RPMI8226 (cell line): ENCODE measurements around the gene ELF1.

Source experiments
- DNase-seq: peaks from one replicate; pipeline ENCODE4 v3.0.0-alpha.2; 2015

Gene ELF1

GRCh38 chr13:41006306-41006705, 12.8 kb downstream of the ELF1 start:
- DNase-seq = no peak

DNA sequence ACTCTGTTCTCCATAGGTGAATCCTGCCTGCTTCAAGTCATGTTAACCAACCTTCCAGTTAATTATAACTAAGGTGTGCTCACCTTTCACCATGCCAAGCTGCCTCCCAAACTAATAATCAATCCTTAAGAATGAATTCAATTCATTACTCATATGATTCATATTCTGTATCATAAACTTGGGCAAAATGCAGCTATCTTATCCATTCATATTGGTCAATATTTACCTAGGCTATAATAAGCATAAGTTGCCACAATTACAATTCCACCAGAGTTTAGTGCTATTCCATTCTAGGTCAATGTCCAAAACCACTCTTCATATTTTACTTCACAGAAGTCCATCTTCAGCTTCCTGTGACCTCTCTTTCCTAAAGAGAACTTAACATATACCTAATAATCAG, 13.4 kb downstream of the ELF1 start:
- no peak for DNase-seq

DNA sequence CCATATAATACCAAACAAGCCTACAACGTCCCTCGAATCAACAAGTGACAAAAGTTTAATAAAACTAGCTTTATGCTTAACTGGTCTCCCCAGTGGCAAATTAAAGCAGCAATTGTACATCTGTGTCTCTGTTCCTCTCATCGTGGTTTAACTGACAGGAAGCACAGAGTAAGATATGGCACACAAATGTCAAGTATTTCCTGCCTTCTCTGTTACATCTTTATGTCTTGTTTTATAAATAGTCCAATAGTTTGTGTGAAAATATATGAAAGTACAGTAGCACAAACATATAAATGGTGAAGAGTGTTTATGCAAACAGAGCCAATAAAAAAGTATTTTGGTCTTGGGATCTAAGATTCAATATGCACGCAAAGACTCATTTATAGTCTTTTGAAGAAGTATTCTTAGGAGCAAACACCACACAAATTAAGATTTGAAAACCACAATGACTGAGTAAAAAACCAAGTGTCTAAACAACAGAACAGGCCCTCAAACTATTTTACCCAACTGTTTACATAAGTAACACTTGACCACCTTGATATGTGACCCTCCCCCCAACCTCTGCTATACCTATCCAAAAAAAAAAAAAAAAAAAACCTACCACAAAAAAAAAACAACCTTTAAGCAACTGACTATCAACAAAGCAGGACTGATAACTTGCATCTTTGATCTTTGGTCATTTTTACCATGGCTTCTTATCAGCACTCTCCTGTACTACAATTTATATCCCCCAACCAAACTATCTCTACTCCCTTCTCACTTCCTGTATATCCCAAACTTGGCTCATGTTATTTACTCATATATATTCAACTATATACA, 14.0 kb downstream of the ELF1 start:
- DNase-seq = peak; percentile 61

- no peak for DNase-seq
Measured at GRCh38 chr13:41002606-41003005, 16.5 kb downstream of the ELF1 start.

- no peak for DNase-seq
Measured at GRCh38 chr13:41001695-41002094, 17.4 kb downstream of the ELF1 start.

DNA sequence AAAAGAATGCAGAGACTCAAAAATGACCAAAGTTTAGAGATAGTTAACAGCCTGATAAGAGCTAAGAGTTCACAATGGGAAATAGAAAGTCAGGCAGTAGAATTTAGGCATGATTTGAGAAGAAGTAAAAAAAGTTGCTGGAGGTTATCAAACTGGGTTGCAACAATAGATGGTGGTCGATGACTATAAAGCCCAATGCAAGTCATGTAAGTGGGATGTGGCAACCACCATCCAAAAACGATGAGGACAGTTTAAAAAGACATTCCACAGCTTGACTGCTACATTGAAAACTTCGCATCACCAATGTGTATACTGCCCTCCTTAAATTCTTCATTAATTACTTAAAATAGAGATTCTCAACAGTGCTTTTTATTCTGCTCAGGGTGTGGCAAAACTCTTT, 19.7 kb downstream of the ELF1 start:
- no peak for DNase-seq

GRCh38 chr13:40996426-40997092, 22.6 kb downstream of the ELF1 start:
- no peak for DNase-seq

DNA sequence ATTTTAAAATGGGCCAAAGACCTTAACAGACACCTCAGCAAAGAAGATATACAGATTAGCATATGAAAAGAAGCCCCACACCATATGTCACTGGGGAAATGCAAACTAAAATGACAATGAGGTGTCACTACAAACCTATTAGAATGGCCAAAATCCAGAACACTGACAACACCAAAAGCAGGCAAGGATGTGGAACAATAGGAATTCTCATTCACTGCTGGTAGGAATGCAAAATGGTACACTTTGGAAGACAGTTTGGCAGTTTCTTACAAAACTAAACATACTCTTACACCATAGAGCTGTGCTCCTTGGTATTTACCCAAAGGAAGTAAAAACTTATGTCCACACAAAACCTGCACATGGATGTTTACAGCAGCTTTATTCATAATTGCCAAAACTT, 23.1 kb downstream of the ELF1 start:
- no peak for DNase-seq

GRCh38 chr13:40994581-40995230, 24.4 kb downstream of the ELF1 start:
- DNase-seq = no peak

- DNase-seq = no peak
Measured at GRCh38 chr13:40993987-40994386, 25.1 kb downstream of the ELF1 start.

DNA sequence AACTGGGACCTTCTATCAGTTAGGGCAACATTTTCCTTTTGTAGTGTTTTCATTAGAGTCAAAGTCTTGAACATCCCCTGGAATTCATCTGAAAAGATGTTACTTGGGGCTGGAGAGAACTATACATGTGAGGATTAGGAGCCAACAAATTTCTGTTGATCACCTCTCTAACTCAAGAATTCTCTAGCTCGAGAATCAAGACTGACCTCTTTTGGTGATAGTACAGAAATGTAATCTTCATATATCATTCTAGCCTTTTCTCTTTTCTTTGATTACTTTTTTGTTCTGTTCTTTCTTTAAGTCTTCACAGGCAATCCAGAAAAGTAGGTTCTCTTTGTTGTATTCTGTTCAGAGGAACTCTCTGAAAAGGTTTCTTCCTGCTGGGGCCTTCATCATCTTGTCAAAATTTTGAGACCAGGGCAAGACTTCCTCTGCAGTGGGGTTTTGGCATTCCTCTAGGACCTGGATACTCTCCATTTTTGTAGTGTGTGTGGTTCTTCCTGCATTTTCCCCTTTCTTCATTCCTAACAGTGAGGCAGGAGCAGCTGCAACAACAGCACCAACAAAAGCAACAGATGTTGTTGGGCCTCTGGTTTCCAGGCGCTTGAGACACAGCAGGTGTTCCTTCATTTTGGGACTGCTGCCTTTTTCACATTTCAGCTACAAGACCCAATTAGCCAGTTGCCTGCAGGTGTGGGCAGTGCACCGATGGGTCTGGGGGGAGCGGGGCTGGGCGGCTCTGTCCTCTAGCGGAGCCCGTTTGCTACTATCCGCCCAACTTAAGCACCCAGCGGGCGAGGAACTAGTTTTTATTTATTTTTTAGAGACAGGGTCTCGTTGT, 26.2 kb downstream of the ELF1 start:
- DNase-seq = peak; percentile 66

DNA sequence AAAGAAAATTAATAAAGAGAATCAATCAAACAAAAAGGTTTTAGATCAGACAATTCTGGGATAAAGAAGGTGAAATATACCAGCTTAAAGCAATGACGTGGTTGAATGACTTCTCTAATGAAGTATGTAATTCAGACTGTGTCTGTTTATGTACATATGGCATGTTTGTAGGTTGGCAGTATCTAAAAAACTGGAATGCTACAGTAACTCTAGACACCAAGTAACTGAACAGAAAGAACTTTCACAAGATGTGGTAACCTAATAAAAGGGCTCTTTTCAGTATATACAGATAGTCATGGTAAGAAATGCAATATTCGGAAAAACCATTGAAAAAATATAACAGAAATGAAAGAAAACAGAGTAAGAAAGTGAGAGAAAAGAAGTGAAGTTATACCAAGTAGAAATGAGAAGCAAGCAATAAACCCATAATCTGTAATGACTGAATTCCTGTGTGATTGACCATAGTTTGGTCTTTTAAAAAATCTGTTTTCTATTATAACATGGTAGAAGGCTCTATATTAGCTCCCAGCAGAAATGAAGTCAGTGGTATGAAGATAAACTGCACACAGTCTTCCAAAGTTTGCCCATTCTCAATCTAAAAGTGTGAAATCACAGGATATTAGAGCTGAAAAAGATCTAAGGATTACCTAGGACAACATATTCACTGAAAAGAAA, 31.4 kb downstream of the ELF1 start:
- no peak for DNase-seq

DNA sequence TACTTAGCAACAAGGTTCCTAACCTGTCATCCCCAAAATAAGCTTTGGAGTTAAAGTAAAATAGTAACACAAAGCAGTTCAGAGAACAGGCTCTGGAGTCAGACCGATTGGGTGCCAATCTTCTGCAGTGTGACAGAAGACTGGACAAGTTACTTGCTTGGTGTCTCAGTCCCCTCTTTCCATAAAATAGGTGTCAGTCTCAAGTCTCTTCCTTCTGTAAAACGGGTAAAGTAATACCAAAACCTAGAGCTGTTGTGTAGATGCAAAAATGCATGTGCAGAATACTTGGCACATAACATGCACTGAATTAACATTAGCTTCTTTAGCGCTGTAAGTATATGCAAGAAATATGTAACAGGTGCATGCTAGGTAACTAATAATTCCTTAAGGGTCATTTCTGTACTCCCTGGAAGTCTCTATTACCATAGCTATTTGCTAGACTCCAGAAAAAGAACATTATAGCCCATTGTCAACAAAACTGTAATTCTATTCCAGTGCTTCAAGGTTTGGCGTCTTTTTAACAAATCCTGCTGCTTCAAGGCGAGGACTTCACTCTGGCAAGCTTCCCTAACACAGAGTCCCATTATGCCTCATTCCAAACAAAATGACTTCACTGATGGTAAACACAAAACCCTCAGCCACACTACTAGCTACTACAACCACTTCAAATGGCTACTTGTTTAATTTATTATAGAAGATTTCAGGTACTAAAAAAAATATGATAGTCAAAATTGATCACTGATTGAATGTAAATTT, 32.8 kb downstream of the ELF1 start:
- no peak for DNase-seq

GRCh38 chr13:40985381-40986100, 33.6 kb downstream of the ELF1 start:
- no peak for DNase-seq

DNA sequence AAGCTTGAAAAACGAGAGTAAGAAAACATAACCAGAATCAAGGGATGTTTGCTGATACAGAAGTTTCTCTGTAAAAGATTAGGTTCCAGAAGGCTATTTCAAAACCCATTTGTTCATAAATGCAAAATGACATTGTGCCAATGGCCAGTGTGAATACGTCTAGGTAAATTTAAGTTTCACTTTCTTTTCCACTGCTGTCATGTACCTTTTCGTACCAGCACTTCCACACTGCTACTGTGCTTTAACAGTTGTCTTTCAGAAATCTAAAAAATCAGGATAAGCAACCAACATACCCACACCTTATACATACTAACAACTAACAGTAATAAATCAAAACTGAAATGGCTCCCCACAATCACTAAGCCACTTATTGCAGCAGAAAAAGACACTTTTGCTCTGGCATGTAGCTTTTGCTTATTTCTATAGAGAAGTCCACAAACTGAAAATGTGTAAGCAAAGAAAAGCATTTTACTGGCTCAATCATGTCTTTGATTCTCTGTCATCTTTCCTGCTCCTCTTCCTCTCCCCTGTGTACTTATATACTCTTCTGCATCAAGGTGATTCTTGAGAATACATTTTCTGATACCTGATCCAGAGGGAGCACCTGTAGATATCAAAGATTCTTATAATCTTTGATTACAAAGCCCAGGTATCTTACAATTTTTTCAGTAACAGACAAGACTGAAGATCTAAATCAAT, 34.3 kb downstream of the ELF1 start:
- DNase-seq = peak; percentile 76

GRCh38 chr13:40983725-40984667, 35.1 kb downstream of the ELF1 start:
- DNase-seq = no peak

DNA sequence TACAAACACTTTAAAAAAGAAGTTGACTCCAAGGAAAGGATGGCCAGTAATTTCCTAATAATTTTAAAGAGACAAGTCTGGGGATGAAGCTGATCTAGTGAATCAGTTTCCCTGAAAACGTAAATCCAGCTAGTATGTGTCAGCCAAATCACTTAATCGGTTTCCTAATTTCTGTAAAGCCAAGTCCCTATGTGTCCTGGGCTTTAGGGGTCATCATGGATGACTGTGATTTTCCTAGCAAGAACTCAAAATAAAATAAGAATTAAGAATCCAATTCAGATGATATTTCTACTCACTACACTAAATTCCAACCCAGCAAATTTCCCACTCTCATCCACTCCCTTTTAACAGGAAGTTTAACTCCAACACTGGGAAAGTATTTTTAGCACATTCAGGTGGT, 35.9 kb downstream of the ELF1 start:
- no peak for DNase-seq

- DNase-seq = peak; percentile 72
Measured at GRCh38 chr13:40982772-40983171, 36.3 kb downstream of the ELF1 start.

DNA sequence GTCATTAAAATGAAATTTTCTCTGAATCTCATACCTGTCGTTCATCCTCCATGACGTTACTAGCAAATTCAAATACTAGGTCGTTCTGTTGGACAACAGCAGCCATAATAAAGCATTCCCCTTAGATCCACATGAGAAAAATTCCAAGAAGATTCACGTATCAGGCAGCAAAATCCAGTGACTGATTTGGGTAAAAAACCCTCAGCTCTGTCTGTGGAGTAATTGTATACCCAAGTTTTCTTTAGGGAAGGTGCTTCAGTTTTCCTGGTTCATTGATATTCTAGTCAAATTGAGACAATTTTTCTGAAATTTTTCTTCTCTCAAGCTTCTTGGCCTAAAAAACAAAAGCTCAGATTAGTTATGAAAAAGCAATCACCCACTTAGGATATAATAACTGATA, 37.2 kb downstream of the ELF1 start:
- no peak for DNase-seq
